Glomerular visceral epithelial cell (primary cell): Measurements from ENCODE around the gene HIGD2A.

Experiments
- DNase-seq: peaks from one replicate; pipeline ENCODE4 v3.0.0-alpha.2; 2016; ENCODE audit errors: extremely low spot score

HIGD2A gene

DNA sequence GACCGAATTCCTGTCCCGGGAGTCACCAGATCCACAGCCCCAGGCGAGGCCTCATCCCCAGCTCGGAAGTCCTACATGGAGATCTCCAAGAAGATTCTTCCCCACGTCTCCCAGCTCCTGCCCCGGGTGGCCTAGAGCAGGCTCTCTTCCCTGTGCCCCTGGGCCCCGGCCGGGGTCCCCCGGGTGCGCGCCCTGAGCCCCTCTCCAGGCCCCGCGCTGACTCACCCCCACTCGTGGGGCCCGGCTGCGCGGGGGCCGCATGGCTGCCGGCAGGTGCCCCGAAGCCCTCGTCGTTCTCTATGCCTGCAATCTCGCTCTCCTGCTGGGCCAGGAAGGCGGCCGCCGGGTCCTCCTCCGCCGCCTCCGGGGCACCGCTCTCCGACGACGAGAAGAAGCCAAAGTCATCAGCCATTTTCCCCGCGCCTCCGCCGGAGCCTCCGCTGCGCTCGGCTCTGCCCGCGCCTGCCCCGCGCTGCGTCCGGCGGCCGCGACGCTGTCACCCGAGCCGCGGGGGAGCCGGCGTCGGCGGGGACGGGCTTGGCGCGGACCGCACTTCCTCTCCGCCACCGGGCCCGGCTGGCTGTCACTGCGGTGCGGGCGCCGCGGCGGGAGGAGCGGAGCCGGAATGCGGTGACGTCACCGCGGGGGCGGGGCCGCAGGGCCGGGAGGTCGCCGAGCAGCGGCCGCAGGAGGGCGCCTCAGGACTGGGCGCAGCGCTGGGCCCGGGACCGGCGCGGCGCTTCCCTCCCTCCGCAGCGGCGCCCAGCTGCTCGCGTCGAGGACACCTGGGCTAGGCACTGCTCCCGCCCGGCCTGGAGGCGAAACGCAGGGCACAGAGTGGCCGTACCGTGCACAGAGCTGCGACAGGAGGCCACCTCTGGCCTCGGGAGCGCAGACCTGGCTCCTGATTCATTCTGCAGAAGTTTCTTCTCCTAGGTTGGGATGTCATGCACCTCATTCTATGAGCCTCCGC is 27.7 kb downstream of the HIGD2A start, which contains the start of gene CLTB:
CLTB (minus strand) TSS at position 588 of the 973 bp plus-strand sequence; CDS start at position 412, 176 bp downstream.
- peak; percentile 91 for DNase-seq

DNA sequence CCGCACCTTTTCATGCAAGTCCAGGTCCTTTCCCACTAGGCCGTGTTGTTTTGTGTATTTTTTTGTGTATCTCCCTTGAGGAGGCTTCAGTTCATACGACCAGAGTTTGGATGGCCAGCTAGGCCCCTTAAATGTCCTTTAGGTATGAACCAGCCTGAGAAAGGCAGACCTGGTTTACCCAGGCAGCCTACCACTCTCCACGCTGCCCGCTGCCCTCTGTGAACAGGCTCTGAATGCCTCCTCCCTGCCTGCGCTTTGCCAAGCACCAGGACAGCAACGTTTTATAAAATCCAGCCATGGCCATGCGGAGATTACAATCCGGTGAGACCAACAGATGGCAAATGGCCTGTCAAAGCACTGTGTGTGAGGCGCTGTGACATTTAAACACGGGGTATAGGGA is 28.4 kb downstream of the HIGD2A start:
- no peak for DNase-seq

- DNase-seq, result no peak
Measured at GRCh38 chr5:176418251-176418650, 29.7 kb downstream of the HIGD2A start.

DNA sequence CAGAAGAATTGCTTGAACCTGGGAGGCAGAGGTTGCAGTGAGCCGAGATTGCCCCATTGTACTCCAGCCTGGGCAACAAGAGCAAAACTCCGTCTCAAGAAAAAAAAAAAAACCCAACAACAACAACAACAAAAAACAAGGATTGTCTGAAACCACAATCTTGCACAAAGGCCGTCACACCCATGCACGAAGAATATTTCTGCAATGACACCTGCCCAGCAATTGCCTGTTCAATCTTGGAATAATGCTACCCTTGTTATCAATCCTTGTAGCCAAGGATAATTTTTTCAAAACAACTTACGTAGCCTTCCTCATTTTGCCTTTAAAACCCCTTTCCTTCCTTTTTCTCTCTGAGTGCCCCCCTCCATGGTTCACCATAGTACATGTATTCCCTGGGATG is 31.5 kb downstream of the HIGD2A start:
- no peak for DNase-seq

DNA sequence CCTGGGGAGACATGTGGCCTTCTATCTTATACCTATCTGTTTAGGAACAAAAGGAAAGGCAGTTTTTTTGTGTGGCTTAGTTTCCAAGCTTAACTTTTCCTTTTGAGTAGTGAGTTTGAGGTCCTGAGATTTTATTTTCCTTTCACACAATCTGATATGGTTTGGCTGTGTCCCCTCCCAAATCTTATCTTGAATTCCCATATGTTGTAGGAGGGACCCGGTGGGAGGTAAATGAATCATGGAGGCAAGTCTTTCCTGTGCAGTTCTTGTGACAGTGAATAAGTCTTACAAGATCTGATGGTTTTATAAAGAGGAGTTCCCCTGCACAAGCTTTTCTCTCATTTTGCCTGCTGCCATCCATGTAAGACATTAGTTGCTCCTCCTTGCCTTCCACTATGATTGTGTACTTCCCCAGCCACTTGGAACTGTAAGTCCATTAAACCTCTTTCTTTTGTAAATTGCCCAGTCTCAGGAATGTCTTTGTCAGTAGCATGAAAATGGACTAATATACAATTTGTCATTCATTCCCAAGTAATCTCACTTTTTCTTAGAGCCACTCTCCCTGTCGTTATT is 32.5 kb downstream of the HIGD2A start:
- DNase-seq, result no peak

DNA sequence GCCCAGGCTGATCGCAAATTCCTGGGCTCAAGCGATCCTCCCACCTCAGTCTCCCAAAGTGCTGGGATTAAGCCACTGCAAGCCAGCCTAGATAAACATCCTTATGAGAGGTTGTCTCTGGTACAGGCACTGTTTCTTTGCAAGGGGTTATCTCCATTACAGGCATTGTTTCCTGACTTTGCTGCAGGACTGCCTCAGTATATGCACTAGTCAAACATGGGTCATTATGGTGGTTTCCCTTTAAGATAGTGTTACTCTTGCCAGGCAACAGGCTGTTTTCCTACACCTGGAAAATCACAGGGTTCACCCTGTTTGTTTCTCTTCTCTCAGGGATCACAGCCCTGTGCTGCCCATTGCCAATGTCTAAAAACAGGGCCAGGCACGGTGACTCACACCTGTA is 35.6 kb downstream of the HIGD2A start:
- no peak for DNase-seq

DNA sequence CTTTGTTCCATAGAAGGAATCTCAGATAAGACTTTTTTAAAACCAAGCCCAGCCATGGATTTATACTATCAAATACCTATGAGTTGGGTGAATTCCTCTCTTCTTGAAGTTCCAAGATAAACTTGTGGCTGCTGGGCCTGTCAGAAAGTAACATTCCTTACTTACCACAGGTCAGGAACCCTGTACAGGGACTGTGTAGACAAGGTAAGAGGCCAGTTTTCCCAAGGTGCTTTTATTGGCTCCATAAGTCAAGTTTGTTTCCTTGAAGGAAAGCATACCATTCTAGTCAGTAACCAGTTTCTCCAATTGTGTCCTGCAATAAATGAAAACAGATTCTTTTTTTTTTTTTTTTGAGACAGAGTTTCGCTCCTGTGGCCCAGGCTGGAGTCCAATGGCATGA is 36.6 kb downstream of the HIGD2A start:
- no peak for DNase-seq

GRCh38 chr5:176425791-176426190 is 37.2 kb downstream of the HIGD2A start:
- no peak for DNase-seq

DNA sequence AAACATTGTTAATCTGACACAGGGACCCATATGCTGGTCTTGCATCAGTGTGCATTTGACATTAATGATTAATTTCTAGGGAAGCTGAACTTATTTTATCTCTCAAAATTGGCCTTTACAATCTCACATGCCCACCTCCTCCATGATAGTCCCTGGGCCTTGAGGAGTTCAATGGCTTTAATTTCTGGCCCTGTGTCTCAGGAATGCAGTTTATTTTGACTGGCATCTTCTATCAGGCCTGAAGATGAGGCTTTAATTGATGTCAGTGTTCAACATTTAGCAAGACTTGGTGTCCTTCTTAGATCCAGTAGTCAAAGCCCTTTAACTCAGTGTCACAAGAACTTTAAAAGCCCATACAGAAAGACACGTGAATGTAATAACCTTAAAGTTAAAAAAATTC is 38.3 kb downstream of the HIGD2A start:
- no peak for DNase-seq

DNA sequence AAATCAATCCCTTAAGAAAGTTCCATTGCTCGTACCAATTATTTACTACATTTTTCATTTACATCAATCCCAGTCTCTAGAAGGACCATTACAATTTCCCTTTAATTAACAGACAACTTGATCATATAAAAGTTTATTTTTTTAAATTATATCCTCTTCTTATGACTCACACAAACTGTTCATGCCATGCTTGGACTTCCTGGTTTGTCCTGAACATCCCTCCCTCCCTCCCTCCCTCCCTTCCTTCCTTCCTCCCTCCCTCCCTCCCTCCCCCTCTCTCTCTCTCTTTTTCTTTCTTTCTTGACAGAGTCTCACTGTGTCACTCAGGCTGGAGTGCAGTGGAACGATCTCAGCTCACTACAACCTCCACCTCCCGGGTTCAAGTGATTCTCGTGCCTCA is 39.4 kb downstream of the HIGD2A start:
- no peak for DNase-seq

DNA sequence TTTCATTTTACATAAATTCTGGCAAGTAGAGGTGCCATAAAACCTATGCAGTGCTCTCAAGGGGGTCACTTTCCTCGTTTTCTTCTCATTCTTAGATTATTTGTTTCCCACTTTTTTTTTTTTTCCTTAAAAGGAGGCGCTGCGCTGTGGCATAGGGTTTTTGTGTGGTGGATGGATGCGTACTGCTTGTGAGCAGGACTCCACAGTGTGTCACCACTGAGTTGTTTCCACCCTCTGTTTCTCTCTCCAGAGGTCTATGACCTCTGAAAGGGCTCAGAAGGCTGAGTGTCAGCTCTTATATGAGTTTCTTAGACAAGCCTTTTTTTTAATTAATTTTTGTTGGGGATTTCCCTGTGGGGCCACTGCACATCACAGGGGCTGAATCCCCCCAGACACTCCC is 41.4 kb downstream of the HIGD2A start:
- DNase-seq, result no peak

GRCh38 chr5:176432707-176433106 is 44.2 kb downstream of the HIGD2A start:
- DNase-seq, result no peak

GRCh38 chr5:176436656-176437055 is 48.1 kb downstream of the HIGD2A start:
- no peak for DNase-seq

DNA sequence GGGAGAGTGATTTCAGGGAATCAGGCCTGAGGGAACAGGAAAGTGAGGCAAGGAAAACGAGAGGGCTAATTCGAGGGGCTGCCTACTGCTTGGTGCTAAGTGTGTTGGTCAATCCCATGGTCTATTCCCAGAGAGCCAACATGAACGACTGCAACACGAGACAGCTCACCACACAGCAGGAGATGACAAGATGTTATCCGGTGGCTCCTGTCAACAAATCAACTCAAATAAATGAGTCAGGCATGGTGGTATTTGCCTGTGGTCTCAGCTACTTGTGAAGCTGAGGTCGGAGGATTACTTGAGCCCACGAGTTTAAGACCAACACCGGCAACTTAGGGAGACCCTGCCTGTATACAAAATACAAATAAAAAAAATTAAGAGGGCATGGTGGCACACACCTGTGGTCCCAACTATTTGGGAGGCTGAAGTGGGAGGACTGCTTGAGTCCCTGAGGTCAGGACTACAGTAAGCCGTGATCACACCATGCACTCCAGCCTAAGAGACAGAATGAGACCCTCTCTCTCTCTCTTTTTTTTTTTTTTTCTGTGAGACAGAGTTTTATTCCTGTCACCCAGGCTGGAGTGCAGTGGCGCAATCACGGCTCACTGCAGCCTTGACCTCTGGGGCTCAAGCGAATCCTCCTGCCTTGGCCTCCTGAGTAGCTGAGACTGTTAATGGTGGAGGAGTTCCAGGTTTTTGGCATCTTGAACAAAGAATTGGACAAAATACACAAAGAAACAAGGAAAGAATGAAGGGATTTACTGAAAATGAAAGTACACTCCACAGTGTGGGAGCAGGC is 50.6 kb downstream of the HIGD2A start:
- DNase-seq, result peak; percentile 70
